CD4-positive, alpha-beta T cell (primary cell): ENCODE measurements around the gene GRM8. TPM values are rescaled to one million over a fixed set of nuclear protein-coding genes. Genes with fewer than 3 reads are reported as not detected.
A peak's percentile ranks its signal among the peaks of the same experiment; 100 is the strongest.

Experiments
- ATAC-seq: fragments of 200-7000 bp; cut with Tn5 transposase; one replicate; pipeline ENCODE4 v1.10.0; 2022; ENCODE audit warnings: mild to moderate bottlenecking; ENCODE audit not compliant: poor library complexity
- CTCF ChIA-PET: fragments of 350-600 bp; sonication (Branson Sonifier 250); formaldehyde crosslinking; loops from one replicate; lab custom pipeline; 2021; ENCODE audit warnings: antibody characterized with exemption, inconsistent platforms; lab: Charles Lee
- POLR2A ChIA-PET: fragments of 350-600 bp; sonication (Branson Sonifier 250); formaldehyde crosslinking; loops from one replicate; lab custom pipeline; 2021; ENCODE audit warnings: antibody characterized with exemption, inconsistent platforms; lab: Charles Lee
- DNase-seq, 14 experiments: peaks; one replicate each; pipeline ENCODE4 v3.0.0-alpha.2; 2013 to 2020; ENCODE audit warnings: mixed read lengths in 2 of 14
- H3K27ac ChIP-seq, 2 donors: one replicate each; pipeline versions ENCODE4 v1.5.1 to v1.7.0; 2013; ENCODE audit warnings: low read length in 2 of 2, low read depth in 1 of 2, mild to moderate bottlenecking in 1 of 2
- H3K27me3 ChIP-seq, 2 experiments: 1 replicate in 1 of 2; 2 replicates in 1 of 2; pipeline versions ENCODE4 v1.6.1 to v1.7.0; 2013; ENCODE audit warnings: low read length in 2 of 2, control low read depth in 1 of 2, mild to moderate bottlenecking in 1 of 2, moderate library complexity in 1 of 2; ENCODE audit not compliant: insufficient read depth in 2 of 2, control insufficient read depth in 1 of 2
- H3K36me3 ChIP-seq: one replicate; pipeline ENCODE4 v1.6.1; 2013; ENCODE audit warnings: low read length, control low read depth; ENCODE audit not compliant: insufficient read depth
- H3K4me1 ChIP-seq: one replicate; pipeline ENCODE4 v1.6.1; 2013; ENCODE audit warnings: low read length, control low read depth; ENCODE audit not compliant: insufficient read depth
- H3K4me3 ChIP-seq: one replicate; pipeline ENCODE4 v1.5.1; 2013; ENCODE audit warnings: mild to moderate bottlenecking, low read length, moderate library complexity
- H3K9me3 ChIP-seq, 2 experiments: 1 replicate in 1 of 2; 2 replicates in 1 of 2; pipeline versions ENCODE4 v1.6.1 to v1.7.0; 2013; ENCODE audit warnings: low read length in 2 of 2, mild to moderate bottlenecking in 2 of 2, control low read depth in 1 of 2, moderate library complexity in 1 of 2; ENCODE audit not compliant: control insufficient read depth in 1 of 2, insufficient read depth in 1 of 2
- H3K27ac Mint-ChIP-seq: one replicate; pipeline ENCODE4 v1.8.0; 2020; ENCODE audit warnings: mixed read lengths
- H3K27me3 Mint-ChIP-seq: one replicate; pipeline ENCODE4 v1.8.0; 2021; ENCODE audit warnings: mixed read lengths
- H3K36me3 Mint-ChIP-seq: one replicate; pipeline ENCODE4 v1.8.0; 2021; ENCODE audit warnings: low read depth, mixed read lengths
- H3K4me1 Mint-ChIP-seq: one replicate; pipeline ENCODE4 v1.8.0; 2021; ENCODE audit warnings: low read depth, mixed read lengths
- H3K4me3 Mint-ChIP-seq: one replicate; pipeline ENCODE4 v1.8.0; 2020; ENCODE audit warnings: mild to moderate bottlenecking, mixed read lengths
- H3K9me3 Mint-ChIP-seq: one replicate; pipeline ENCODE4 v1.8.0; 2020; ENCODE audit warnings: mixed read lengths
- intact Hi-C, 2 experiments: fragments of 100-400 bp; cut with DNase I in 1 of 2; cut with micrococcal nuclease in 1 of 2; formaldehyde crosslinking; loops; one replicate each; pipeline versions ENCODE4 v1.15.1 to v1.9.0; 2023 to 2025; cut with DNase I, micrococcal nuclease
- total RNA-seq, 174 experiments: library from RNA in 2 of 174; stranded (reverse) in 2 of 174; gene quantifications; one replicate each; pipeline ENCODE4 v1.2.3 and lab custom pipeline; 2021 to 2026
- TF ChIP-seq, protein P1 (sequence below): fragments of 200-600 bp; IDR thresholded peaks from one replicate; pipeline ENCODE4 v1.8.0; 2022; ENCODE audit warnings: antibody characterized with exemption, mild to moderate bottlenecking

GRM8 gene
- total RNA-seq, 2 experiments from 2014 or later, result not detected

DNA sequence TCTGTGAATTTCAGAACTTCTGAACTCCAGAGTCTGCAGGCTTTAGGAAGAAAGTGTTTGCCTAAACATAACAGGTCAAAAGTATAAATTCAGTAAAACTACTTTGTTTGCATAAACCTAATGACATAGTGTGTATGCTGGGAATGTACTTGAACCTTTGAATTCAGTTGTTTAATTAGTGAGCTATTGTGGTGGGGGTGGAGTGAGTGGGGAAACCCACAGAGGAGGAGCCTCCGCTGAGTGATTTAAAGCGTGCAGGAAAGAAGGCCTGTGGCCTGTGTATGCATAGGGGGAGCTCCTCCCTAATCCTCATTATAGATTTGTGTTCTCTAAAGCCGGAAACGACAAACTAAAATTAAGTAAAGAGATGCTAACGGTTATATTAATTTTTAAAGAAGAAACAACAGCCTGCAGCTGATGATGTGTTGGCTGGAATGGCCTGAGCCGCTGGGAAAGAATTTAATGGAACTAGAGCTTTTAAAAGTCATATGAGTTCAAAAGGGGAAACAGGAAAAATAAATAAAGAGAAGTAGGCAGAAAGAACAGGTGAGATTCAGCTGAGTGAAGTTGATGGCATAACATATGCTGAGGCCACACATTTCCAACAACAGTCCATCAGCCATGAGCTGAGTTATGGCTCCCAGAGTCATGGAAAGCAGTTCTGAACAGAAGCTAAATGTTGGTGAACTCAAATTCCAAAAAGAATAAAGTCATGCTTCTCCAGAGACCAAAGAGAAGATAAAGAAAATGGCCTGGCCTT, 595.0 kb downstream of the GRM8 start:
- ATAC-seq (no peak), DNase-seq (peak in 1 of 14 experiments; percentile 2)
- Histone ChIP-seq H3K4me3 (no peak overlapping the region), H3K36me3 (no peaks in the 10 kb centered on the region), H3K9me3 (peaks cover 0 to 4% of the 10 kb centered on the region in 2 experiments), H3K4me1 (no peaks in the 10 kb centered on the region), H3K27me3 (no peaks in the 10 kb centered on the region), H3K27ac (no peak overlapping the region)
- Mint-ChIP-seq H3K27ac (no peak overlapping the region), H3K9me3 (peaks cover 2% of the 10 kb centered on the region), H3K27me3 (no peaks in the 10 kb centered on the region), H3K4me3 (no peak overlapping the region), H3K4me1 (no peaks in the 10 kb centered on the region), H3K36me3 (no peaks in the 10 kb centered on the region)
- CTCF ChIA-PET, result no interaction called here
- intact Hi-C loops, result no loop called here
- POLR2A ChIA-PET, result no interaction called here
- TF ChIP-seq, protein P1, sequence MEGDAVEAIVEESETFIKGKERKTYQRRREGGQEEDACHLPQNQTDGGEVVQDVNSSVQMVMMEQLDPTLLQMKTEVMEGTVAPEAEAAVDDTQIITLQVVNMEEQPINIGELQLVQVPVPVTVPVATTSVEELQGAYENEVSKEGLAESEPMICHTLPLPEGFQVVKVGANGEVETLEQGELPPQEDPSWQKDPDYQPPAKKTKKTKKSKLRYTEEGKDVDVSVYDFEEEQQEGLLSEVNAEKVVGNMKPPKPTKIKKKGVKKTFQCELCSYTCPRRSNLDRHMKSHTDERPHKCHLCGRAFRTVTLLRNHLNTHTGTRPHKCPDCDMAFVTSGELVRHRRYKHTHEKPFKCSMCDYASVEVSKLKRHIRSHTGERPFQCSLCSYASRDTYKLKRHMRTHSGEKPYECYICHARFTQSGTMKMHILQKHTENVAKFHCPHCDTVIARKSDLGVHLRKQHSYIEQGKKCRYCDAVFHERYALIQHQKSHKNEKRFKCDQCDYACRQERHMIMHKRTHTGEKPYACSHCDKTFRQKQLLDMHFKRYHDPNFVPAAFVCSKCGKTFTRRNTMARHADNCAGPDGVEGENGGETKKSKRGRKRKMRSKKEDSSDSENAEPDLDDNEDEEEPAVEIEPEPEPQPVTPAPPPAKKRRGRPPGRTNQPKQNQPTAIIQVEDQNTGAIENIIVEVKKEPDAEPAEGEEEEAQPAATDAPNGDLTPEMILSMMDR, result no peak

DNA sequence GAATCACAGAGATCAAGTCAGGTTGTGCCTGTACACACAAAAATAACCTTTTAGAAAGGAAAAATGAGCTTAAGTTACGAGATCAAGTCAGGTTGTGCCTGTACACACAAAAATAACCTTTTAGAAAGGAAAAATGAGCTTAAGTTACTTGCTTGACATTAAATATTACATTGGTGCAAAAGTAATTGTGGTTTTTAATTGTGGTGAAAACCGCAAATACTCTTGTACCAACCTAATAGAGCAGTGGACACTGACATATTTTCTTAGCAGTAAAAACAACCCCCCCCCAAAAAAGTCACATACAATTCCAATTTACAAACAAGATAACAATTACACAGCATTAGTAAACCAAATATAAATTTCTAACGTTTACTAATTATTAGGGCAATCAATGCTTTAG, 595.6 kb downstream of the GRM8 start:
- H3K27ac ChIP-seq, result no peak overlapping the region
- no peak for ATAC-seq
- POLR2A ChIA-PET, result no interaction called here
- no peaks in the 10 kb centered on the region for H3K4me1 ChIP-seq
- H3K27me3 ChIP-seq, result no peaks in the 10 kb centered on the region
- H3K27ac Mint-ChIP-seq, result no peak overlapping the region
- no peaks in the 10 kb centered on the region for H3K27me3 Mint-ChIP-seq
- CTCF ChIA-PET, result no interaction called here
- no peak overlapping the region for H3K4me3 Mint-ChIP-seq
- no peaks in the 10 kb centered on the region for H3K36me3 Mint-ChIP-seq
- peaks cover 0 to 4% of the 10 kb centered on the region in 2 experiments for H3K9me3 ChIP-seq
- no peak overlapping the region for H3K4me3 ChIP-seq
- DNase-seq, result no peak
- TF ChIP-seq, protein P1, result no peak
- no peaks in the 10 kb centered on the region for H3K4me1 Mint-ChIP-seq
- intact Hi-C loops, result no loop called here
- peaks cover 2% of the 10 kb centered on the region for H3K9me3 Mint-ChIP-seq
- H3K36me3 ChIP-seq, result no peaks in the 10 kb centered on the region

DNA sequence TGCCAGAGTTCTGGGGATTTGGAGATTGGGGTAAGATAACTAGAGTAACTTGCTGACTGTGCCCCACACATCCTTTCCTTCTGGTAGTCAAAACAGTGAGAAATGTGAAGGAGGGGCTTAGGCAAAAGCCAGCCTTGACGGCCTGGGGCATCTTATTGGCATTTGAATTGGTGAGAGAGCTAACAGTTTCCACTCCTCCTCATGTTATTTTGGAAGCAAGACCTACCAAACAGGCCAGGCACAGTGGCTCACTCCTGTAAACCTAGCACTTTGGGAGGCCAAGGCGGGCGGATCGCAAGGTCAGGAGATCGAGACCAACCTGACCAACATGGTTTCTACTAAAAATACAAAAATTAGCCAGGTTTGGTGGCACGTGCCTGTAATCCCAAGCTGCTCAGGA, 596.6 kb downstream of the GRM8 start:
- H3K36me3 ChIP-seq, result no peaks in the 10 kb centered on the region
- no peak overlapping the region for H3K27ac ChIP-seq
- DNase-seq, result no peak
- H3K4me1 ChIP-seq, result no peaks in the 10 kb centered on the region
- H3K27me3 ChIP-seq, result no peaks in the 10 kb centered on the region
- POLR2A ChIA-PET, result no interaction called here
- no peaks in the 10 kb centered on the region for H3K36me3 Mint-ChIP-seq
- TF ChIP-seq, protein P1, result no peak
- H3K27me3 Mint-ChIP-seq, result no peaks in the 10 kb centered on the region
- H3K9me3 ChIP-seq, result peaks cover 0 to 4% of the 10 kb centered on the region in 2 experiments
- intact Hi-C loops, result no loop called here
- no peak for ATAC-seq
- H3K27ac Mint-ChIP-seq, result no peak overlapping the region
- H3K4me1 Mint-ChIP-seq, result no peaks in the 10 kb centered on the region
- H3K9me3 Mint-ChIP-seq, result peaks cover 2% of the 10 kb centered on the region
- CTCF ChIA-PET, result no interaction called here
- H3K4me3 ChIP-seq, result no peak overlapping the region
- no peak overlapping the region for H3K4me3 Mint-ChIP-seq
